ENCODE data around the gene GULP1. TPM values are rescaled to one million over a fixed set of nuclear protein-coding genes. Genes with fewer than 3 reads are reported as not detected.
A peak's percentile ranks its signal among the peaks of the same experiment; 100 is the strongest.

GULP1 gene
- total RNA-seq, 1 experiment from 2014 or later = 75.1 TPM

GRCh38 chr2:188415754-188416083, 124.0 kb downstream of the GULP1 start (continued):
- TF ChIP-seq STAT6 (CRISPR knock-in tag; conservative IDR thresholded peaks at IDR 0.05; ENCODE audit: low read depth) (no peak), ZBTB43 (CRISPR knock-in tag; IDR thresholded peaks at IDR 0.05) (no peak), ZNF671 (CRISPR knock-in tag; IDR thresholded peaks at IDR 0.05) (no peak), CTCF (IDR thresholded peaks at IDR 0.05) (no peak), AR (CRISPR knock-in tag; IDR thresholded peaks at IDR 0.05) (no peak), TCF7 (CRISPR knock-in tag; IDR thresholded peaks at IDR 0.05; ENCODE audit: low read depth) (no peak), ATF3 (CRISPR knock-in tag; conservative IDR thresholded peaks at IDR 0.05) (no peak), ZNF396 (CRISPR knock-in tag; IDR thresholded peaks at IDR 0.05; ENCODE audit: borderline replicate concordance) (no peak), E2F5 (CRISPR knock-in tag; IDR thresholded peaks at IDR 0.05) (no peak), SMAD4 (CRISPR knock-in tag; IDR thresholded peaks at IDR 0.05) (no peak), ZNF138 (CRISPR knock-in tag; conservative IDR thresholded peaks at IDR 0.05) (no peak)

- Mint-ChIP-seq H3K27me3 (ENCODE audit: low read depth) (peaks cover 13% of the 10 kb centered on the region), H3K4me3 (no peak overlapping the region), H3K27ac (peak overlapping the region; percentile 59), H3K36me3 (peaks cover 33% of the 10 kb centered on the region), H3K9me3 (peaks cover 33% of the 10 kb centered on the region), H3K4me1 (peaks cover 38% of the 10 kb centered on the region)
- TF ChIP-seq TCF7 (CRISPR knock-in tag; IDR thresholded peaks at IDR 0.05; ENCODE audit: low read depth) = no peak
- TF ChIP-seq CTCF (IDR thresholded peaks at IDR 0.05) = no peak
- TF ChIP-seq NR1H2 (CRISPR knock-in tag; IDR thresholded peaks at IDR 0.05) = no peak
- no peak for TF ChIP-seq SMAD3 (CRISPR knock-in tag; IDR thresholded peaks at IDR 0.05; ENCODE audit: borderline replicate concordance)
- no peak for TF ChIP-seq AFF4 (CRISPR knock-in tag; IDR thresholded peaks at IDR 0.05; ENCODE audit: borderline replicate concordance)
- ATAC-seq (no peak), DNase-seq (ENCODE audit: low spot score) (no peak)
- ChIA-PET CTCF (no interaction called here), POLR2A (no interaction called here)
Measured at GRCh38 chr2:188416367-188416766, 124.7 kb downstream of the GULP1 start.

Measured in WTC11 (cell line).